MG63 (cell line): ENCODE measurements around the gene DELE1. TPM values are rescaled to one million over a fixed set of nuclear protein-coding genes. Genes with fewer than 3 reads are reported as not detected.

Source experiments
- DNase-seq: peaks from one replicate; pipeline ENCODE4 v3.0.0-alpha.2; 2020
- H3K27me3 ChIP-seq: fragments of 250-450 bp; sonication (Bioruptor Pico); 2 replicates; pipeline ENCODE4 v1.5.1; 2020; ENCODE audit warnings: mild to moderate bottlenecking, moderate library complexity
- H3K36me3 ChIP-seq: fragments of 250-450 bp; sonication (Bioruptor Pico); 2 replicates; pipeline ENCODE4 v1.5.1; 2020; ENCODE audit warnings: mild to moderate bottlenecking, moderate library complexity
- H3K4me3 ChIP-seq: fragments of 250-450 bp; sonication (Bioruptor Pico); 2 replicates; pipeline ENCODE4 v1.5.1; 2020; ENCODE audit warnings: mild to moderate bottlenecking, moderate library complexity
- H3K9me3 ChIP-seq: fragments of 250-450 bp; sonication (Bioruptor Pico); 2 replicates; pipeline ENCODE4 v1.5.1; 2020; ENCODE audit warnings: mild to moderate bottlenecking, moderate library complexity
- total RNA-seq: library from RNA; depleted of rRNA; stranded (reverse); fragments of >200 nt; shearing (Covaris generic); gene quantifications from 2 replicates; pipeline ENCODE4 v1.2.3, GENCODE V29; 2014; ENCODE audit warnings: low replicate concordance; rRNA removed

The DELE1 gene
- total RNA-seq: 84.9 and 95.9 TPM in 2 replicates

DNA sequence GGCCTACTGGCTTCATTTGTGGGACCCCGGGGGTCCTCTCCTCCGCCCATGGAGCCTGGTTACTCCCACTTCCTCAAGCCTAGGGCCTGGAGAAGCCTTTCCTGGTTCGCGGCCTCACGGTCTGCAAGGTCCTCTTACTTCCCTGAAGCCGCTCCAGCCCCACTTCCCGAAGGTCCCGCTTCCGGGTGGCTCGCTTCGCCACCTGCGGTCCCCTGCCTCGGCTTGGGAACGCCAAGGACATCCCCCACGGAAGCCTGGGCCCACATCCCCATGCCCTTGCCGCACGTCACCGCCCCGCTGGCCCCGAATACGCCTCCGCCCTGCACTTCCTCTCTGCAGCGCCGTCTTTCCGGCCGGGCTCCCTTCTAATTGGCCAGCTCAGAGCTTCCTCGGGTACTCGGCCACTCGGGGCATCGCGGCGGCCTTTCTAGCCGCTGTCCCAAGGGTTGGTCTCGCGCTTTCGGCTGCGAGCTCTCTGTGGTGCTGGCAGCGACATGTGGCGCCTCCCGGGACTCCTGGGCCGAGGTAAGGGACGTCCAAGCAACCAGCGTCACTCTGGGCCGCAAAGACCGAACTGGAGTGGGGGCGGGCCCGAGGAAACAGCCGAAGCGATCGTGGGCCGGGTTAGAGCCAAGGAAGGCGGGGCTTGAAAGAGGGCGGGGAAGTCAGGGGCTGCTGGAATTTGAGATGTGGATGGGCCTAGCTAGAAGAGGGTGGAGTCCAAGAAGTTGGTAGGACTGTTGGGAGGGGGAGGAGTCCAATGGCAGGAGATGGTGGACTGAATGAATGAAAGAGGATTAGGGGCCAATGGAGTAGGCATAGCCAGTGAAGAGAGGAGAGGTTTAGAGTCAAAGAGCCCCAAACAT is at the start of gene DELE1:
DELE1 (plus strand) TSS at position 424 of the 866 bp plus-strand sequence; CDS start at position 495, 71 bp downstream.
- DNase-seq: peak; percentile 99
- H3K9me3 ChIP-seq: no peaks in the 10 kb centered on the region
- peaks cover 42% of the 10 kb centered on the region for H3K36me3 ChIP-seq
- no peaks in the 10 kb centered on the region for H3K27me3 ChIP-seq
- peak within 1 kb of the TSS; percentile 87 for H3K4me3 ChIP-seq

- Histone ChIP-seq H3K36me3 (no peaks in the 10 kb centered on the region), H3K27me3 (peaks cover 52% of the 10 kb centered on the region), H3K9me3 (no peaks in the 10 kb centered on the region), H3K4me3 (no peak overlapping the region)
- DNase-seq: no peak
Observed at GRCh38 chr5:141873933-141874261, 49.8 kb upstream of the DELE1 start.

DNA sequence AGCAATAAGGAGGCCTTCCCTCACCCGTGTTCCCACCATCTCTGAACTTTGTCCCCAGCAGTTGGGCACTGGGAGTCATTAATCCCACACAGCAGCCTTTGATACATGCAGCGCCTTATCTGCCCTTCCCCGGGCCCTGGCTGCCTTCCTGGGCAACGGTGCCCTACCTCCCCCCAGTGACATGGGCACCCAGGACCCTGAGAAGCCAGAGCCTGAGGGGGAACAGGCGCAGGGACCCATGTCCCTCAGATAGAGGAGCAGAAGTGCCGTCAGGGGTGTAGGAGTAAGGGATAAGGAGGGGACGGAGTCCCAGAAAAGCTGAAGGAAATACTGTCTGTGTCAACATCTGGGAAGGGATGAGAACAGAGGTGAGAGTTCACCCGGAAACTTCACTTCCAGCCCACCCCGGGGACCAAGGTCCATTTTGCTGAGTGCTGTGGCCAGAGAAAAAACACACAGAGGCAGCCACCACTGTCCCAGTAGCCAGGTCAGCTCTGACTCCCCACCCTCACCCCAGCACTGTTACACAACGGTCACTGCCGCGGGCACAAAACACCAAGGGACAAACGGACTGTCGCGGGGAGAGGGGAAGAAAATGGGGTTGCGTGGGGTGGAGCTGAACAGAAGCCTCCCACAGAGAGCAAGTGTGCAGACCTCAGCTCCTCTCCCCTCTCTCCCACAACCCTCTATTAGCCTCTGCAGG is 49.3 kb upstream of the DELE1 start:
- Histone ChIP-seq H3K9me3 (no peaks in the 10 kb centered on the region), H3K36me3 (no peaks in the 10 kb centered on the region), H3K27me3 (peaks cover 53% of the 10 kb centered on the region), H3K4me3 (no peak overlapping the region)
- no peak for DNase-seq

- H3K9me3 ChIP-seq: no peaks in the 10 kb centered on the region
- H3K27me3 ChIP-seq: peaks cover 49% of the 10 kb centered on the region
- no peak for DNase-seq
- no peaks in the 10 kb centered on the region for H3K36me3 ChIP-seq
- H3K4me3 ChIP-seq: no peak overlapping the region
Observed at GRCh38 chr5:141875022-141875740, 48.5 kb upstream of the DELE1 start.

GRCh38 chr5:141875795-141876627 is 47.7 kb upstream of the DELE1 start:
- Histone ChIP-seq H3K27me3 (peaks cover 48% of the 10 kb centered on the region), H3K9me3 (no peaks in the 10 kb centered on the region), H3K36me3 (no peaks in the 10 kb centered on the region), H3K4me3 (peak overlapping the region; percentile 20)
- no peak for DNase-seq

DNA sequence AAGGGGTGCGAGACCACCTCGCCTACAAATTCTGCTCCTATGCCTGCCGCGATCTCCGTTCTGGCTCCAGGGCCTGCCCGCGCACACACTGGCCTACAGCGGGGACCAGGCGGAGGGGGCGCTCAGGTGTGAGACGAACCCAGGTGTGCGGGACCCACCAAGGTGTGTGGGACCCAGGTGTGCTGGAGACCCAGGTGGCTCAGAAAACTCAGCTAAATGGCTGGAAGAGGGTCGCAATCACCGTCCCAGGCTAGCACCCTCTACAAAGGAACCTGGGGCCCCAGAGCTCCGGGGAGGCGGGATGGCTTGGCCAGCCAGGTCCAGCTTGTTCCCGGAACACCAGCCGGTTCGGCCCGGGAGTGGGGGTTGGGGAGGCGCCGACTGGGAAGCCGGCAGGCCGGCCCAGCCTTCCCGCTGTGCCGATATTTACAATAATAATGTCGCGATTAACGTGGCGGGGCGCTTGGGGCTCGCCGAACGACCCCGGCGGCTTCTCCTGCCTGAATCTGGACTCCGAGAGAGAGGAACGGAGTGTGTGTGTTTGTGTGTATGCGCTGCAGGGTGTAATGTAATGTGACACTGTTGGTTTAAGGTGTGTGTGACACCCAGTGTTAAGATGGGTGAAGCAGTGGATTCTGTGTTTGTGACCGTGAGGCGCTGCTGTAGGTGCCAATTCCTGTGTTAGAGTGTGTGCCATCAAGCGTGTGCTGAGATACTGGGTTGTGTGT is 46.9 kb upstream of the DELE1 start:
- H3K4me3 ChIP-seq: no peak overlapping the region; the same call in 1 of the 2 replicates
- H3K27me3 ChIP-seq: peaks cover 54% of the 10 kb centered on the region
- no peak for DNase-seq
- H3K36me3 ChIP-seq: no peaks in the 10 kb centered on the region
- H3K9me3 ChIP-seq: no peaks in the 10 kb centered on the region

- Histone ChIP-seq H3K4me3 (peak overlapping the region; percentile 41), H3K27me3 (peaks cover 62% of the 10 kb centered on the region), H3K36me3 (no peaks in the 10 kb centered on the region), H3K9me3 (no peaks in the 10 kb centered on the region)
- DNase-seq: peak; percentile 25
Observed at GRCh38 chr5:141877356-141878185, 46.1 kb upstream of the DELE1 start.

GRCh38 chr5:141878186-141878710 is 45.4 kb upstream of the DELE1 start, which contains the start of gene PCDH1:
TSS of gene PCDH1 (minus strand) at chr5:141878410. CDS start at chr5:141878262, 148 bp downstream.
- H3K9me3 ChIP-seq: no peaks in the 10 kb centered on the region
- DNase-seq: peak; percentile 49
- peaks cover 69% of the 10 kb centered on the region for H3K27me3 ChIP-seq
- H3K36me3 ChIP-seq: no peaks in the 10 kb centered on the region
- H3K4me3 ChIP-seq: peak within 1 kb of the TSS; percentile 41

DNA sequence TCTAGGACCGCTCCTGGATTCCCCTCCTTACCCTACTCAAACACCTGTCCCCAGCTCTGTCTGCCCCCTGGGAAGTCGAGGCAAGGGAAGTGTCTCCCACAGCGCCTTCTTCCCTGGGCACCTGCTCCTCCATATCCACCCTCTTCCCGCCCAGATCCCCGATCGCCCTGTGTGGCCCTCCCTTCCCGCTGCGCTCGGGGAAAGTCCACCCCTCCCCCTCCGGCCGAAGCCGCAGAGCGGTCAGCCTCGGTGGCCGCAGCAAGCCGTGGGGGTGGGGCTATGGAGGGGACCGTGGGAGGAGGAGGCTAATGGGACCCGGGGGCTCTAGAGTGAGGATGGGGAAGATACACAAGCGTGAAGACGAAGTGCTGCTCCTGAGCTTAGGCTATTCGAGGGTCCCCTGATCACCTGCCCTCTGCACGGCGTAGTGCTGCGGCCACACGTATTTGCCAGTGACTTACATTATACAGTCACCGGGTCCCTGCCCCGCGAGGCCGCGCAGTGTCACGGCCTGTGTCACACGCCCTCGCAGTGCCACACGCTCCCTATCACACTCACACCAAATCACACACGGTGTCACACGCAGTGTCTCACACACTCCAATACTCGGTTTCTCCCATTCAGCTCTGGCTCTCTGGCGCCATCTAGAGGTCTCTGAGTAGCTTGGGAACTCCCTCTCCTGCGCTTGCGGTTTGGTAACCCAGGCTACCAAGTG is 44.8 kb upstream of the DELE1 start:
- peaks cover 75% of the 10 kb centered on the region for H3K27me3 ChIP-seq
- H3K36me3 ChIP-seq: no peaks in the 10 kb centered on the region
- peak; percentile 81 for DNase-seq
- peak overlapping the region; percentile 23 for H3K4me3 ChIP-seq
- H3K9me3 ChIP-seq: no peaks in the 10 kb centered on the region

GRCh38 chr5:141879426-141879759 is 44.3 kb upstream of the DELE1 start:
- peaks cover 76% of the 10 kb centered on the region for H3K27me3 ChIP-seq
- no peaks in the 10 kb centered on the region for H3K9me3 ChIP-seq
- H3K36me3 ChIP-seq: no peaks in the 10 kb centered on the region
- no peak for DNase-seq
- H3K4me3 ChIP-seq: no peak overlapping the region

GRCh38 chr5:141879941-141880738 is 43.5 kb upstream of the DELE1 start:
- Histone ChIP-seq H3K4me3 (no peak overlapping the region), H3K9me3 (no peaks in the 10 kb centered on the region; the same call in 1 of the 2 replicates), H3K36me3 (no peaks in the 10 kb centered on the region), H3K27me3 (peaks cover 77% of the 10 kb centered on the region)
- no peak for DNase-seq

DNA sequence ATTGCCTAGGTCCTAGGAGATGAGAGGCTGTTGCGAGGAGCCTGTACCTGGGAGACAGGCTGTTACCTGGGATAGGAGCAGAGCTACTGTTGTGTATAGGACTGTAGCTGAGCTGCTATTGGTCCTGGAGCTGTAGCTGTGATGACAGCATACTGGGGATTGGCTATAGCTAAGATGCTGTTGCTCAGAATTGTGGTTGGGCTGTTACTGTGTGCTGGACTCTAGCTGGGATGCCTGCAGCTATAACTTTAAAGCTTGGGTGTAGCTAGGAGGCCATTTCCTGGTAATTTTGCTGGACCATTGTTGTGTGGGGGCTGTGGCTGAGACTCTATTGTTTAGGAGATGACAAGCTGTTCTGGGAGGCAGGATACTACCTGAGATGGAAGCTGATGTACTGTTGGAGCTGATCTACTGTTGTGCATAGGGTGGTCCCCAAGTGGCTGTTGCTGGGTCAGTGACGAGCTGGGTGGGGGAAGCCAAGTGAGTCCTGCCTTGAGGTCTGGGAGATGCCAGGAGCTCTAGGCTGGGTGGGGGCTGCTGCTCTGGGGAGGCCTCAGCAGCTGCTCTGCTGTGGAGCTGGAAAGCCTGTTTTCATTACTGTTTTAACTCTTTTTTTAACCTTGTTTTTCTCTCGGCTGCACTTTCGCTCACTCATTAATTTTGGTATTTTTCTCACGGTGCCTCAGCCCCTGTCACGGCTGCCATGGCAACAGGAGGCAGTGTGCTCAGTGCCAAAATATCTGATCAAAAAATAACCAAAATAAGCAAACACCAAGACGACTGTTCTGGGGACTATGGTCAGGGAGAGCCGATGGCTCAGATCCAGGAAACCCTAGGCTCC is 42.5 kb upstream of the DELE1 start:
- Histone ChIP-seq H3K9me3 (no peaks in the 10 kb centered on the region; the same call in 1 of the 2 replicates), H3K27me3 (peaks cover 75% of the 10 kb centered on the region), H3K4me3 (no peak overlapping the region), H3K36me3 (no peaks in the 10 kb centered on the region)
- no peak for DNase-seq

GRCh38 chr5:141881886-141882285 is 41.8 kb upstream of the DELE1 start:
- no peak for DNase-seq
- peaks cover 70% of the 10 kb centered on the region for H3K27me3 ChIP-seq

More at GRCh38 chr5:141881886-141882285, 41.8 kb upstream of the DELE1 start:
- no peaks in the 10 kb centered on the region; the same call in 1 of the 2 replicates for H3K9me3 ChIP-seq
- H3K4me3 ChIP-seq: no peak overlapping the region
- no peaks in the 10 kb centered on the region for H3K36me3 ChIP-seq
